ENCODE results near the gene LCOR. TPM values are rescaled to one million over a fixed set of nuclear protein-coding genes. Genes with fewer than 3 reads are reported as not detected.

Gene LCOR
- total RNA-seq, 4 donors from 2014 or later, result 7.7 to 2,027 (median 132) TPM

- Histone ChIP-seq H3K27ac (no peak overlapping the region), H3K27me3 (peaks cover 0 to 2% of the 10 kb centered on the region in 2 donors), H3K9me3 (no peaks in the 10 kb centered on the region), H3K36me3 (no peaks in the 10 kb centered on the region), H3K4me1 (no peaks in the 10 kb centered on the region), H3K4me3 (no peak overlapping the region)
- TF ChIP-seq CTCF (IDR thresholded peaks at IDR 0.05) (no peak), POLR2A (IDR thresholded peaks at IDR 0.05) (no peak)
- intact Hi-C loops (cut with DNase I; ENCODE audit: low total_unique reads), result no loop called here
- no peak for DNase-seq
Observed at GRCh38 chr10:96960872-96961271, 128.8 kb downstream of the LCOR start.

GRCh38 chr10:96964131-96964530, 132.0 kb downstream of the LCOR start:
- Histone ChIP-seq H3K4me3 (no peak overlapping the region), H3K27ac (no peak overlapping the region), H3K36me3 (no peaks in the 10 kb centered on the region), H3K27me3 (peaks cover 0 to 2% of the 10 kb centered on the region in 2 donors), H3K4me1 (no peaks in the 10 kb centered on the region), H3K9me3 (no peaks in the 10 kb centered on the region)
- TF ChIP-seq CTCF (IDR thresholded peaks at IDR 0.05), result no peak
- intact Hi-C loops (cut with DNase I; ENCODE audit: low total_unique reads), result no loop called here
- no peak for DNase-seq

- TF ChIP-seq POLR2A (IDR thresholded peaks at IDR 0.05) (no peak), CTCF (IDR thresholded peaks at IDR 0.05) (no peak)
- Histone ChIP-seq H3K4me1 (no peaks in the 10 kb centered on the region), H3K4me3 (no peak overlapping the region), H3K27me3 (peaks cover 0 to 2% of the 10 kb centered on the region in 2 donors), H3K27ac (no peak overlapping the region), H3K9me3 (no peaks in the 10 kb centered on the region), H3K36me3 (no peaks in the 10 kb centered on the region)
- intact Hi-C loops (cut with DNase I; ENCODE audit: low total_unique reads), result no loop called here
- no peak for DNase-seq
Observed at GRCh38 chr10:96967847-96968246, 135.7 kb downstream of the LCOR start.

- intact Hi-C loops (cut with DNase I; ENCODE audit: low total_unique reads), result no loop called here
- Histone ChIP-seq H3K4me1 (no peaks in the 10 kb centered on the region), H3K27me3 (peaks cover 0 to 2% of the 10 kb centered on the region in 2 donors), H3K9me3 (no peaks in the 10 kb centered on the region), H3K4me3 (no peak overlapping the region), H3K27ac (no peak overlapping the region), H3K36me3 (no peaks in the 10 kb centered on the region)
- no peak for DNase-seq
- no peak for TF ChIP-seq POLR2A (IDR thresholded peaks at IDR 0.05)
- no peak for TF ChIP-seq CTCF (IDR thresholded peaks at IDR 0.05)
Observed at GRCh38 chr10:96968682-96969423, 136.8 kb downstream of the LCOR start.

GRCh38 chr10:96971324-96971723, 139.2 kb downstream of the LCOR start:
- Histone ChIP-seq H3K4me3 (no peak overlapping the region), H3K9me3 (no peaks in the 10 kb centered on the region), H3K27ac (no peak overlapping the region), H3K4me1 (no peaks in the 10 kb centered on the region), H3K36me3 (no peaks in the 10 kb centered on the region), H3K27me3 (no peaks in the 10 kb centered on the region)
- no peak for TF ChIP-seq CTCF (IDR thresholded peaks at IDR 0.05)
- no peak for TF ChIP-seq POLR2A (IDR thresholded peaks at IDR 0.05)
- no peak for DNase-seq
- intact Hi-C loops (cut with DNase I; ENCODE audit: low total_unique reads), result no loop called here
